HL-60/S4 treated with retinoic acid at 250 ng/mL for 4 days and 3 days (cell line): ENCODE results near the gene GPC6.

Experiments
- in situ Hi-C: fragments of 300-500 bp; cut with MboI; formaldehyde crosslinking; loops from 2 replicates; pipeline ENCODE4 v1.7.0; 2022; ENCODE audit warnings: low sequenced_read_pairs

The GPC6 gene

GRCh38 chr13:93230261-93230855 is 3.8 kb downstream of the GPC6 start:
- in situ Hi-C loops, result no loop called here

- in situ Hi-C loops, result no loop called here
Measured at GRCh38 chr13:93231867-93232266, 5.3 kb downstream of the GPC6 start.

DNA sequence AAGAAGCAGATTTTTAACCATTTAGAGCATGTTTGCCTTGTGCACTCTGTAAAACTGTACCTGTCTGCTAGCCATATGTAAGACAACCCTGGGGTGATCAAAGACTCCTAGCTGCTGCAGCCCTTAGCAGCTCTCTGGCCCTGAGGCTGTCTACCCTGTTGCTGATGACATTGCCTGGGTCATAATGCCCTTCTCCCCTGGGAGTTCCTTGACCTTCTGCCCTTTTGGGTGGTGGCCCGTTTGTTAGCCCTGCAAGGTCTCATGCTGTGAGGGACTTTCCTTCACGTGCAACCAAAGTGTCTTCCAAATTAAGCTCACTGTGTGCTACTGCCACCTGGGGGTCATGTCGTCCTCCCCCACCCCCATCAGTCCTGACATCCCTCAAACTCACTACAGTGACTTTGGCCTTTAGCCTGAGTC is 7.4 kb downstream of the GPC6 start:
- in situ Hi-C loops, result no loop called here

DNA sequence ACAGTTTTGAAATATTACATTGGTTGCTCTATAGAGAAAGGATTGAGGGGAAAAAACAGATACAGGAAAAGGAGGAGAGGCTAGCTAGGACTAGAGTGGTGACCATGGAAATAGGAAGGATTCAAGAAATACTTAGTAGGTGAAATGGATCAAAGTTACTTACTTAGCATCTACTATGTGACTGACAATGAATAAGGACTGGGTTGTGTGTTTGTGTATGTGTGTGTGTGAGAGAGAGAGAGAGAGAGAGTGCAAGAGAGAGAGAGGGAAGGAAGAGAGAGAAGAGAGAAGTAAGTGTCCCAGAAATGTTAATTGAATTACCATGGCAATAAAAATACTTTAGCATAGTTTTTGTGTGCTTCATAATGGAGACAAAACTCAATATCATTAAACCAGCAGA is 7.9 kb downstream of the GPC6 start:
- in situ Hi-C loops, result no loop called here

GRCh38 chr13:93235258-93236015 is 8.8 kb downstream of the GPC6 start:
- in situ Hi-C loops, result no loop called here

DNA sequence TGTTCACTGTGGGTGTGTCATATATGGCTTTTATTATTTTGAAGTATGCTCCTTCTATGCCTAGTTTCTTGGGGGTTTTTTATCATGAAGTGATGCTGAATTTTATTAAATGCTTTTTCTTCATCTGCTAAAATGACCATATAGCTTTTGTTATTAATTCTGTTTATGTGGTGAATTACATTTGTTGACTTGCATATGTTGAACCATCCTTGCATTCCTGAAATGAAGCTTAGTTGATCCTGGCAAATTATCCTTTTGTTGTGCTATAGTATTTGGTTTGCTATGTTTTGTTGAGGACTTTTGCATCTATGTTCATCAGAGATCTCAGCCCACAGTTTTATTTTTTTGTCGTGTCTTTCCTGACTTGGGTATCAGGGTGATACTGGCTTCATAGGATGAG is 12.1 kb downstream of the GPC6 start:
- in situ Hi-C loops, result no loop called here

DNA sequence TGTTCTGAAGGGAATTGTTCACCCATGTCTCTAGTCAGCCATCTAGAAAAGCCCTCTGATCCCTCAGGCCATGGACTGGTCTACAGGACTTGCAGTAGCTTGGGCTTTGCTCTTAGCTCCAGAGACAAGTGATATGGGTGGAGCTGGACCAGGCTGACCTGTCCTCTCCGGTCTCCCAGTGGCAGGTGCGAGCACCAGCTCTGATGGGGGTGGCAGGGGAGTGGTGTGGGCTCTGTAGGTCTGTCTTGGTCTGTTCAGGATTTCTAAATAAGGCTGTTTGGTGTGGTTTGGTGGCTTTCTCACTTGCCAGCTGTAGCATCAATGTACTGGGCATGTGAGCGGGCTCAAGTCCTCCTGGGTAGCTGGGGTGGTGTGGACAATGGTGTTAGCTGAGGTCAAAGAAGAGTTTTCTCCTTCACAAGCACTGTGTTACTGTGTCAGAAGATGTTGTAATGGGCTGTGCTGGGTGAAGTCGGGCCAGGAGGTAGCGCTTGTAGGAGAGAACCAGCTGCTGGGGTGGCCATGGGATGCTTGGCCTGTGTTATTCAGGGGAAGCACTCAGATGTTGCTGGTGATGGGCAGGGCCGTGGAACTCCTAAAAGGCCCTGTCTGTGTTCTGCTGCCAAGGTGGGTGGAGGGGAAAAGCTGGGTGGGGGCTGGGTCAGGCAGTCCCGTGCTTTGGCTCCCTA is 16.9 kb downstream of the GPC6 start:
- in situ Hi-C loops, result no loop called here

DNA sequence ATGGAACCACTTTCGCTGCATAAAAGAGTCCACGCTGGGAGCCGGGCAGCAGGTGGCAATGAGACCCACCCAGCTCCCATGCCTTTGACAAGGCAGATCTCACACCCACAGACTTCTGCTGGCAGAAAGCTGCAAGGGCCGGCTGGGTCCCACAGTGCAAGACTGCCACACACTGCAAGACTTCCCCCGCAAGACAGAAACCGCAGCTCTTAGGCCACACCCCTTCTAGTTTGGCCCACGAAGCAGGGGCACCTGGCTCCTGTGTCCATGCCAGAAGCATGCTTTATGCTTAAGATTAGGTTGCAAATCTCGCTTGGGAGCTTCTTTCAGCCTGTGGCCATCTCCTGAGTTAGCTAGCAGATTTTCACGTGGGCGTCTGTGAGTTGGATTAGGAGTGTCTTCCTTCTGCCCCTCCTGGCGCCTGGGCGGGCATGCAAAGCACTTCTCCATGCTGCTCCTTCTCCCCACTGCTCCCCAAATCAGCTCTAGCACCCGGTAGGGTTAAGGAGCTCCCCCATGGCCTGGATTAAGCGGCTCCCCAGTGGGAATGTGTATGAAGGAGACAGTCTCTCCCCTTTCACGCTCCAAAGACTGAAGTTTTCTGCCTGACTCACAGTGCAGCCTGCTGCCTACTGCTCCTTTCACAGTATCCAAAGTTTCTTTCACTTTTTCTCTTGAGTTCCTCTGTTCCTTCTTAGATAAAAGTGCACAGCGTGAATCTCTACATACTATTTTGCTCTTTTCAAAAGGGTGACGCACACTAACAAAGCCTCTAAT is 17.7 kb downstream of the GPC6 start:
- in situ Hi-C loops, result no loop called here

DNA sequence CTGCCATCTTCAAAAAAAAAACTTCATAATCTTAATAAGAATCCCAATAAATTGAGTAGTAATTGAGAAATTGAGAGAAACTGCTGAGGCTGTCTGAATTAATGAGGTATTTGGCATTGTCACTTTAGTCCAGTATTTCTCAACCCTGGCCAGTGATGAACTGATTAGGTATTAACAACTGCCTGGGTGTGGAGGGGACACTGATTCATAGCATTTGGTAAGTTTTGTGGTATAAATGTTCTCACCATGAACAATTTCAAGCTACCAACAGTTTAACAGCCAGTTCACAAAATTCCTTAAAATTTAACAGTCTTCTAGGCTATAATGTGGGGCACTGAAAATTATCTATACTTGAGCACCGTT is 18.3 kb downstream of the GPC6 start:
- in situ Hi-C loops, result no loop called here

- in situ Hi-C loops, result no loop called here
Measured at GRCh38 chr13:93246069-93246468, 19.5 kb downstream of the GPC6 start.

- in situ Hi-C loops, result no loop called here
Measured at GRCh38 chr13:93248627-93249047, 22.0 kb downstream of the GPC6 start.

- in situ Hi-C loops, result no loop called here
Measured at GRCh38 chr13:93249364-93250306, 23.0 kb downstream of the GPC6 start.

- in situ Hi-C loops, result no loop called here
Measured at GRCh38 chr13:93254775-93255174, 28.2 kb downstream of the GPC6 start.

- in situ Hi-C loops, result no loop called here
Measured at GRCh38 chr13:93256998-93257397, 30.4 kb downstream of the GPC6 start.

DNA sequence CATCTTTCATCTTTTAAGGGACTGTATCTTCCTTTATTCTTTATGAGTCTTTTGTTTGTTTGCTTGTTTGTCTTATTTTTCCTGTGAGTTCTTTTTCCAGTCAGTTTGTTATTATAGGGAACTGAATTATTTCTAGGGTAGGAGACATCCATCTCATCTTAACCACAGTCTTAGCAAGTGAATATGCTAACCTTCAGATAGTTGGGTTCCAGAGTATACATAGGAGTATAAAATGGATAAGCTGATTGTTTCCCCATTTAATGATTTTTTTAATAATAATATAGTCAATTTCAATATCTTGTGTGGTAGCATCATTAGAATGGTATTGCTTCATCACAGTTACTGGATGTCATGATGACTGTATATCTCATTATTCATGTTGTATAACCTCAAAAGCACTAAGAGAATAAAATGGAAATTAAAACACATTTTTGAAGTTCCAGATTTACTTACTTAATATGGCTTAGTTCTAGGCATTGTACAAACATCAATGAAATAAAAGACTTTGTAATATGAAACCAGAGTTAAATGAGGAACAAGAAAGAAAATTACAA is 33.0 kb downstream of the GPC6 start:
- in situ Hi-C loops, result no loop called here

GRCh38 chr13:93260591-93260990 is 34.0 kb downstream of the GPC6 start:
- in situ Hi-C loops, result no loop called here

GRCh38 chr13:93262729-93263345 is 36.2 kb downstream of the GPC6 start:
- in situ Hi-C loops, result no loop called here

- in situ Hi-C loops, result no loop called here
Measured at GRCh38 chr13:93264876-93265275, 38.3 kb downstream of the GPC6 start.

- in situ Hi-C loops, result no loop called here
Measured at GRCh38 chr13:93265800-93266199, 39.2 kb downstream of the GPC6 start.

DNA sequence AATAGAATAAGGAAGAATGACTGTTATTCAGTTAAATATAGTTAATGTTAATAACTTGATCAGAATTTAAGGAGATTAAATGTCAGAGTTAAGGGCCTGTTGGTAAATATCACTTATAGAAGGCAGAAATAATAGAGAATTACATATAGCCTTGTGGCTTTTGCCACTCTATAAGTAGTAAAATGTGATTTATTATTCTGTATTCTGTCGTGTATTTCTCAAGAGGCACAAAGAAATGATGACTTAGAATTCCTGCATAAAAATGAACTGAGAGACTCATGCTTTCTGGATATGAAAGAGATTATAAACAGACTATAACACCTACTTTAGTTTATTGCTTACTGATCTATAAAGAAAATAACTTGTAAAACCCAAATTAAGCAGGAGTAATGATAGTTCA is 40.1 kb downstream of the GPC6 start:
- in situ Hi-C loops, result no loop called here
